ENCODE measurements around the gene PHACTR1.
"Not testable (repeated sequence)": the region's sequence is repeated elsewhere in the genome, so short reads cannot be mapped to it uniquely, and the experiment has no call there.

PHACTR1 gene

GRCh38 chr6:13124131-13124530 is 407.6 kb downstream of the PHACTR1 start:
- no peak for TF ChIP-seq CTCF (conservative IDR thresholded peaks at IDR 0.05; ENCODE audit: low read depth, low read length)
- no peak for DNase-seq (ENCODE audit: low read depth)
- H3K4me3 ChIP-seq (ENCODE audit: low read length): no peak overlapping the region

GRCh38 chr6:13125841-13126240 is 409.3 kb downstream of the PHACTR1 start:
- DNase-seq (ENCODE audit: low read depth): no peak
- TF ChIP-seq CTCF (conservative IDR thresholded peaks at IDR 0.05; ENCODE audit: low read depth, low read length): no peak
- H3K4me3 ChIP-seq (ENCODE audit: low read length): no peak overlapping the region

GRCh38 chr6:13131935-13132661 is 415.5 kb downstream of the PHACTR1 start:
- no peak overlapping the region for H3K4me3 ChIP-seq (ENCODE audit: low read length)
- TF ChIP-seq CTCF (conservative IDR thresholded peaks at IDR 0.05; ENCODE audit: low read depth, low read length): no peak
- no peak for DNase-seq (ENCODE audit: low read depth)

- not testable (repeated sequence) for H3K4me3 ChIP-seq (ENCODE audit: low read length); DNase-seq (ENCODE audit: low read depth)
Measured at GRCh38 chr6:13133894-13134293, 417.3 kb downstream of the PHACTR1 start.

- H3K4me3 ChIP-seq (ENCODE audit: low read length): no peak overlapping the region
- no peak for TF ChIP-seq CTCF (conservative IDR thresholded peaks at IDR 0.05; ENCODE audit: low read depth, low read length)
- DNase-seq (ENCODE audit: low read depth): no peak
Measured at GRCh38 chr6:13135152-13135551, 418.6 kb downstream of the PHACTR1 start.

GRCh38 chr6:13139119-13139518 is 422.6 kb downstream of the PHACTR1 start:
- no peak for TF ChIP-seq CTCF (conservative IDR thresholded peaks at IDR 0.05; ENCODE audit: low read depth, low read length)
- H3K4me3 ChIP-seq (ENCODE audit: low read length): no peak overlapping the region
- DNase-seq (ENCODE audit: low read depth): no peak

- no peak for DNase-seq (ENCODE audit: low read depth)
- H3K4me3 ChIP-seq (ENCODE audit: low read length): no peak overlapping the region
- no peak for TF ChIP-seq CTCF (conservative IDR thresholded peaks at IDR 0.05; ENCODE audit: low read depth, low read length)
Measured at GRCh38 chr6:13140980-13141379, 424.4 kb downstream of the PHACTR1 start.
